22Rv1 (cell line): ENCODE data around the gene NEURL1.

ENCODE experiments used
- CTCF ChIP-seq: fragments of 450-650 bp; IDR thresholded peaks from 2 replicates; pipeline ENCODE4 v1.5.1; 2017; ENCODE audit warnings: mild to moderate bottlenecking
- ZFX ChIP-seq: fragments of 450-650 bp; IDR thresholded peaks from 2 replicates; pipeline ENCODE4 v1.6.1; 2017; ENCODE audit warnings: antibody characterized with exemption, borderline replicate concordance

- TF ChIP-seq CTCF (no peak), ZFX (no peak)
These were observed 95.6 kb downstream of the NEURL1 start for GRCh38 chr10:103589074-103589630.
